Measurements from ENCODE around the gene UBE2E2.

UBE2E2 gene

GRCh38 chr3:23448998-23449537, 245.9 kb downstream of the UBE2E2 start:
- DNase-seq: no peak

- no peak for DNase-seq
Measured at GRCh38 chr3:23450051-23450450, 246.9 kb downstream of the UBE2E2 start.

DNA sequence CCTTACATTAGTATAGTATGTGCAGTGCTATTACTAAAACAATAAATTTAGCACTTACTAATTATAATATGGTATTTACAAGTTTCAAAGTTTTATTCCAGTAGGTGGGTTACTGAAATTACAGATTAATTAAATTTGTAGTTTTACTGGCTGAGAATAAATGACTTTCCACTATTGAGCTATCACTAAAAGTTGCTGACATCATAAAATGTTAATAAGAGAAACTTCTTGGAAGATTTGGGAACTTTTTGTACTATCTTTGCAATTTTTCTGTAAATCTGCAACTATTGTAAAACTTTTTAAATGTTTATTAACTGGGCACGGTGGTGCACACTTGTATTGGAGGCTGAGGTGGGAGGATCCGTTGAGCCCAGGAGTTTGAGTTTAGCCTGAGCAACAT, 247.7 kb downstream of the UBE2E2 start:
- no peak for DNase-seq

DNA sequence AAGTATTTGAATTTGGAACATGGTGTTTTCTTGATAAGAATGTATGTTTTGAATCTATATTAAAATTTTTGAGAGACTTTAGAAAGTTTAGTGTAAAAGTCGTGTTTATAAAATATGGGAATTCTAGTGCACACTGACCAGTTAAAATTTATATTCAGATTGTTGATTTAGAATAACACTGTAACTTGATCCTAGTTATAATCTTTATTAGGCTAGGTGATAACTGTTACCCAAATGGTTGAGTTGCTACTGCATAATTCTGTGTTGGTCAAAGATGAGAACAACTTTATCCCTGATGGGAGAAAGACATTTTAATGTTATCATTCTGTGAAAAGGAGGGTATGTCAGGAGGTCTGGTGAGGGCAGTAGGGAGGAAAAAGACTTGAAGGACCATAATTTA, 249.3 kb downstream of the UBE2E2 start:
- DNase-seq: no peak

DNA sequence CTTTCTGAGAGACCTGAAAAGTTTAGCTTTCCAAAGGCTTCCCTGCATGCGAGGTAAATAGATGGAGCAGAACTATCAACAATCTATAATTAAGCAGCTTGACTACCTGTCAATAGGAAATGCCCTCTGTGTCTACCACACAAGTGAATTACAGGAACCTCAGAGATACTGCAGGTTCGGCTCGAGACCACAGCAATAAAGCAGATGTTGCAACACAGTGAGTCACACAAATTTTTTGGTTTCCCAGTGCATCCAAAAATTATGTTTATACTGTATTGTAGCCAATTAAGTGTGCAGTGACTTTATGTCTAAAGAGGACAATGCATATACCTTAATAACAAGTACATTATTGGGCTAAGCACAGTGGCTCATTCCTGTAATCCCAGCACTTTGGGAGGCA, 252.0 kb downstream of the UBE2E2 start:
- DNase-seq: no peak

DNA sequence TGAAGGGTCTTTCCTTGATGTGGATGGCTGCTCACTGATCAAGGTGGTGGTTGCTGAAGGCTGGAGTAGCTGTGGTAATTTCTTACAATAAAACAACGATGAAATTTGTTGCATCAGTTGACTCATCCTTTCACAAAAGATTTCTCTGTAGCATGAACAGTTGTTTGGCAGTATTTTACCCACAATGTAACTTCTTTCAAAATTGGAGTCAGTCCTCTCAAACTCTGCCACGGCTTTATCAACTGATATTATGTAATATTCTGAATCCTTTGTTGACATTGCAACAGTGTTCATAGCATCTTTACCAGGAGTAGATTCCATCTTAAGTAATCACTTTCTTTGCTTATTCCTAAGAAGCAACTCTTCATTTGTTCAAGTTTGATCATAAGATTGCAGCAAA, 252.6 kb downstream of the UBE2E2 start:
- DNase-seq: no peak

- DNase-seq: no peak
Measured at GRCh38 chr3:23457697-23458096, 254.6 kb downstream of the UBE2E2 start.

DNA sequence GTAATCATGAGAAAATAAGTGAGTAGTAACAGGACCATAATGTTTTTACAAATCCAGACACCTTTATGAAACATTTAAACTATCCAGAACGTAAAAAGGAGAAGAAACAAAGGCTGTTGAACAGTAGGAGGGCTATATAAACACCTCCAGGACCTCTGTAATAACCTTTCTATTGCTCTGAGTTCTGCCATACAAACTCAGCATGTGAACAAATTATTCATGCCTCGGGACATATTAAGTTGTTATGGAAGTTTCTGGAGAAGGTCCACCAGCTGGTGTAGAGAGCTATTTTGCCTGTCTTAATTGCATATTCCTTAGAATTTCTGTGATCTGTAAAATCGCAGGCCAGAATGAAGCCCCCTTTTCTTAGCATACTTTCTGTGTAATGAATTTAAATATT, 256.3 kb downstream of the UBE2E2 start:
- DNase-seq: no peak

GRCh38 chr3:23459889-23460546, 256.9 kb downstream of the UBE2E2 start:
- peak in 1 of 2 experiments; percentile 28 for DNase-seq

DNA sequence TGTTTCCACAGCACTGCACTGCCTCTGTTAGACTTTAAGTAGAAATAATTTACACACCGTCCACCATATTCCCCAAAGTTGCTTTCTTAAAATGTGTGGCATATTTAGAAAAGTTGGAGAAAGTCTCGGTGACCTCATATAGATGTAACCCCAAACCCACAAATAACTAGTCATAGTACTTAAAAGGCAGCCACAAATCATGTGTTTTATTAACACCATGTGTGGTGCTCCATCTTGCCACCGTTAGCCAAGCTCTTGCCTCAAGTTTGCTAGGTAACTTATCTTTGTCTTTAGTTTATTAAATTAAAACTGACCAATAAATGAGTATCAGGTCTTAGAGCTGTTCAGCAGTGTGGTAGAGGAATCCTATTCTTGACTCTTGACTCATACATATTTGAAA, 257.9 kb downstream of the UBE2E2 start:
- no peak for DNase-seq

- DNase-seq: no peak
Measured at GRCh38 chr3:23463791-23464190, 260.7 kb downstream of the UBE2E2 start.

DNA sequence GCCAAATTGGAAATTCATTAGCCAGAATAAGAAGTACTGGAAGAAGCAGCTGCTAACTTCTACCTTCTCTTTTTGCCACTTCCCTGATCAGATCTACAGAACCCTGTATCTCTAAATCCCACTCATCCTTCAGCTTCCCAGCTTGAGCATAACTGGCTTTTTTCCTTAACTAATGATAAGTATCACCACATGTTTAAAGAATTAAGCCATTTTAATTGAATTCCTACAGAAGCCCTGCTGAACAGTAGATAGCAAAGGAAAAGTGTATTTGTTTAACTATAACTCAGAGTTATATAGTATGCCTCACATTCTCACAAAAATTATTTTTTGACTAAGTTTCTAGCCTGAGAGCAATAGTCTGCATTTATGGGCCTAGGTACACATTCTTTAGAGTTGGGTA, 262.4 kb downstream of the UBE2E2 start:
- DNase-seq: no peak

- DNase-seq: no peak
Measured at GRCh38 chr3:23468203-23468602, 265.1 kb downstream of the UBE2E2 start.

DNA sequence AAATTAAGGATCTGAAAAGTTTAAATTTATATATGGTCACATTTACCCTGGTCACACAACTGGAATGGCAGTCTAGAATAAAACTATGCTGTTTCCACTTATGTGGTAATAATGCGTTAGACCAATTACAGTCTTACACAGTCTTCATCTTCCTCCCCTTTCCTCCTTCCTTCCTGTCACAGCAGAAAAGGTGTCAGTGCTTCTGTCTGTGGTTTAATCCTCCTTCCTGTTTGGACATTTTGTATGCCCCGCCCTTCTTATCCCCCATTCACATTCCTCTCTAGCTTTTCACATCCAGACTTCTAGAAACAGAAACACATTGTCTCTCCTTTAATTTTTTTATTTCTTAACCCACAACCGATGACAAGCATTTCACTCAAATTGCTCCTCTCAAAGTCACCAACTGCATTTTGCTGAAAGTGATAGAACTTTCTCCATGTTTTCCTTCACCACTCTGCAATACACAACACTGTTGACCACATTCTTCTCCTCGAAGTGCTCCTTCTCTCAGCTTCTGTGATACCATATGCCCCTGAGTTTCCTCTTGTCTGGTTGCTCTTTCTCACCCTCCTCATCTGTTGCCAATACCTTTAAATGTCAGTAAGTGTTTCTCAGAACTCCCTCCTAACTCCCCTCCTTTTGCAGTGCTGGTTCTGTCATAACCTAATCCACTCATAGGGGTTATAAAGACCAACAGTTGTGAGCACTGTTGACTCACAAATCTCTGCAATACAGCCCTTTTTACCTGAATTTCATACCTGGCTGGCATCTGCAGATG, 271.6 kb downstream of the UBE2E2 start:
- DNase-seq: no peak

- no peak for DNase-seq
Measured at GRCh38 chr3:23475446-23475845, 272.3 kb downstream of the UBE2E2 start.

DNA sequence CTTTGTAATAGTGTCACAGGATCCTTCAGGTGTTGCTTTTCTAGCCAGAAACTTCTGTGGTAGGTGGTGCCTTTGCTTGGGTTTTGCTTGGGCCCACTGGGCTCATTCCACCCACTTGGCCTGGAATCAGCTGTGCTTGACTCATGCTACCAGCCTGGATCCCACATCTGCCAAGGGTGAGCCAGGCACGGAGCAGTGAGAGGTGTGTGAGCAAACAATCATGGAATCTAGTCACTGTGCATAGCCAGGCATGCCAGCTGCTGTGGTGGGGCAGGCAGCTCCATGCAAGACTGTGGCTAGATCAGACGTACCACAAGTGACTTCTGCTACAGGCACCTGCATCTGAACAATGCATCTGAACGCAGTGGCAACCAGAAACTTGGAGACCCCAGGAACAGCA, 275.9 kb downstream of the UBE2E2 start:
- DNase-seq: no peak

DNA sequence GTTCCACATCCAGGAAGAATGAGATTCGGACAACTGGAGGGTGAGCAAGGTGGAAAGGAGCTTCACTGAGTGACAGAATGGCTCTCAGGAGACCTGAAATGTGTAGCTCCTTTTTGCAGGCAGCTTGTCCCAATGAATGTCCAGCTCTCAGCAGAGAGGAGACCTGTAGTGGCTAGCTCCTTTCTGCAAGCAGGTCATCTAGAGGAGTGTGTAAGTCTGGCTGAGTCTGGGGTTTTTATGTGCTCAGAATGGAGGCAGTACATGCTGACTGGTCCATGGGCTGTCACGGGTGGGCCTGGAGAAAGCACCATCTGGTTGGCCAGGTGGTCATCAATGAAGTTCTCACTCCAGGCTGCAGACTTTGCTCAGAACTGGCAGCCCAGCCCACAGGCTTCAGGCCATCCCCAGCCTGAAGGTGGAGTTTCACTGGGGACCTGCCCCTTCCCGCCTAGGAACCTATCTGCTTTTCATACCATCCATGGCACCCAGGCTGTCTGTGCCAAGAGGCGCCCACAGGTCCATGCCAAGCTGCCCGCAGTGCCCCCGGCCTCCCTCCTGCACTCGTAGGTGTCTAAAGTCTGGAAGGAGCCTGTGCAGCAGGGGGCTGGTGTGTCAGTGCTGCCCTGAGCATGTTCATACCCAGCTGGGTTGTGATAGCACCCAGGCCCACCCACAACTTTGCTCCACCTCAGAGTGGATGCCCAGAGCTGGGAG, 276.6 kb downstream of the UBE2E2 start:
- no peak for DNase-seq

DNA sequence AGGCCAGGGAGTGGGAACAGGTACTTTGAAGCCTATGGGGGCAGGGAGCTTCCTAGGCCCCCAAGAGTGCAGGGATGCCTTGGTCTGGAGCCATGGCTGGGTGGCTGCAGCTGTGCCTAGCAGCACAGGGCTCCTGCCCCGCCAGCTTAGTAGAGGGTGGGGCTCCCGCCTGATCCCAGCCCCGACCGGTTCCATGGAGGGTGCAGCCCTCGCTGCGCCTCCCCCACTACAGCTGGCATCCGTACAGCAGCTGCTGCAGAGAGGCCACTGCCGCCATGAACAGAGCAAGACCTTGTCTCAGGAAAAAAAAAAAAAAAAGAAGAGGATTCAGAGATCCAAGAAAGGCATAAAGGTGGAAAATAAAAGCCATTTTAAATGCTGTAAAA, 277.2 kb downstream of the UBE2E2 start:
- DNase-seq: no peak

- DNase-seq: no peak
Measured at GRCh38 chr3:23481011-23481615, 278.0 kb downstream of the UBE2E2 start.

GRCh38 chr3:23481616-23482278, 278.6 kb downstream of the UBE2E2 start:
- no peak for DNase-seq

DNA sequence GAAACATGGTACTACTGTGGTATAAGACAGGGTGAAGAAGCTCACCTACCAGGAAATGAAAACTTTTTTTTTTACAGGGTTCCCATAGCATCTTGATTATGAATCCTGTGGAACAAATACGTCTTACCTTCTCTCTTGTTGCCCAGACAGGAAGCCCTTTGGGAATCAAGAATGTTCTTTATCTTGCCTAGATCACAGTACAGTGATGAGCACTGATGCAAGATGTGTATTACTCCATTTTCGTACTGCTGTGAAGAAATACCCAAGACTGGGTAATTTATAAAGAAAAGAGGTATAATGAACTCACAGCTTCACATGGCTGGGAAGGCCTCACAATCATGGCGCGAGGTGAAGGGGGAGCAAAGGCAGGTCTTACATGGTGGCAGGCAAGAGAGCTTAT, 281.3 kb downstream of the UBE2E2 start:
- DNase-seq: no peak

DNA sequence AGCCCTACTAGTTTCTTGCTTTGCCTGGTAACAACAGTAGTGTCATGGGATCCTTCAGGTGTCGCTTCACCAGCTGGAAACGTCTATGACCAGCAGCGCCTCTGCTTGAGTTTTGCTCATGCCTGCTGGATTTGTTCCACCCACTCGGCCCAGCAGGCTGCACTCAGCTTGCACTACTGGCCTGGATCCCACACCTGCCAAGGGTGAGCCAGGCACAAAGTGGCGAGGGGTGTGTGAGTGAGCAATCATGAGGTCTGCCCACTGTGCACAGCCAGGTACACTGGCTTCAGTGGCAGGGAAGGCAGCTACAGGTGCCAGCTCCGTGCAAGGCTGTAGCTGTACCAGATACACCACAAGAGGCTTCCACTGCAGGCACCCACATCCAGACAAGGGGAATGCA, 282.8 kb downstream of the UBE2E2 start:
- DNase-seq: no peak

- DNase-seq: no peak
Measured at GRCh38 chr3:23487015-23487414, 283.9 kb downstream of the UBE2E2 start.

All from NCI-H446 (cell line).